ENCODE measurements around the gene IFITM5.

- no peak for TF ChIP-seq CTCF (IDR thresholded peaks at IDR 0.05; ENCODE audit: poor library complexity)
- no peak for TF ChIP-seq EZH2phosphoT487 (IDR thresholded peaks at IDR 0.05; ENCODE audit: low read depth, severe bottlenecking, unreplicated experiment)
- TF ChIP-seq EZH2 (IDR thresholded peaks at IDR 0.05; ENCODE audit: borderline replicate concordance): no peak
Observed at GRCh38 chr11:313787-314553, 14.6 kb upstream of the IFITM5 start, which contains the start of gene IFITM1.
